ENCODE results near the gene EFHC1.

EFHC1 gene

DNA sequence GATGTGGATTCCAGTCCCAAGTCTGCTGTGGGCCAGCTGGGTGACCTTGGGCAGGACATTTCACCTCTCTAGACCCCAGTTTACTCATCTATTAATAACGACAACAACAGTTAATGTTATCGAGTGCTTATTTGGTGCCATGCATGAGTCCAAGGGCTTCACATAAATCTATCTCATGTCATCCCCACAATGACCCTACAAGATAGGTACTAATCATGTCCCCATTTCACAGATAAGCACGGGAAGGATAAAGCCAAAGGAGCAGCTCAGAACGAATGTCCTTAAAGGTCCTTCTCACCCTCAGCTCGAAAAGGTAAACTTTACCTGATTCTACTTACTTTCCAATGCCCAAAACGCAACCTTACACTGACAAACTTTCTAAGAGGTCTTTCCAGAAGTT lies 121.0 kb downstream of the EFHC1 start:
- no peak for DNase-seq (ENCODE audit: low read depth)
- H3K4me3 ChIP-seq (ENCODE audit: low read depth, low read length) = no peak overlapping the region
- TF ChIP-seq POLR2A (IDR thresholded peaks at IDR 0.05; ENCODE audit: extremely low read depth, insufficient read length) (no peak), MAX (IDR thresholded peaks at IDR 0.05; ENCODE audit: low read depth, low read length) (no peak), MYC (IDR thresholded peaks at IDR 0.05; ENCODE audit: low read depth, low read length) (no peak)
- TF ChIP-seq, protein P1, sequence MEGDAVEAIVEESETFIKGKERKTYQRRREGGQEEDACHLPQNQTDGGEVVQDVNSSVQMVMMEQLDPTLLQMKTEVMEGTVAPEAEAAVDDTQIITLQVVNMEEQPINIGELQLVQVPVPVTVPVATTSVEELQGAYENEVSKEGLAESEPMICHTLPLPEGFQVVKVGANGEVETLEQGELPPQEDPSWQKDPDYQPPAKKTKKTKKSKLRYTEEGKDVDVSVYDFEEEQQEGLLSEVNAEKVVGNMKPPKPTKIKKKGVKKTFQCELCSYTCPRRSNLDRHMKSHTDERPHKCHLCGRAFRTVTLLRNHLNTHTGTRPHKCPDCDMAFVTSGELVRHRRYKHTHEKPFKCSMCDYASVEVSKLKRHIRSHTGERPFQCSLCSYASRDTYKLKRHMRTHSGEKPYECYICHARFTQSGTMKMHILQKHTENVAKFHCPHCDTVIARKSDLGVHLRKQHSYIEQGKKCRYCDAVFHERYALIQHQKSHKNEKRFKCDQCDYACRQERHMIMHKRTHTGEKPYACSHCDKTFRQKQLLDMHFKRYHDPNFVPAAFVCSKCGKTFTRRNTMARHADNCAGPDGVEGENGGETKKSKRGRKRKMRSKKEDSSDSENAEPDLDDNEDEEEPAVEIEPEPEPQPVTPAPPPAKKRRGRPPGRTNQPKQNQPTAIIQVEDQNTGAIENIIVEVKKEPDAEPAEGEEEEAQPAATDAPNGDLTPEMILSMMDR (IDR thresholded peaks at IDR 0.05; ENCODE audit: low read depth, low read length) = no peak

GRCh38 chr6:52543262-52543661 lies 123.1 kb downstream of the EFHC1 start:
- H3K4me3 ChIP-seq (ENCODE audit: low read depth, low read length) = no peak overlapping the region
- TF ChIP-seq POLR2A (IDR thresholded peaks at IDR 0.05; ENCODE audit: extremely low read depth, insufficient read length) = no peak
- TF ChIP-seq, protein P1 (IDR thresholded peaks at IDR 0.05; ENCODE audit: low read depth, low read length) = no peak
- no peak for TF ChIP-seq MAX (IDR thresholded peaks at IDR 0.05; ENCODE audit: low read depth, low read length)
- TF ChIP-seq MYC (IDR thresholded peaks at IDR 0.05; ENCODE audit: low read depth, low read length) = no peak
- DNase-seq (ENCODE audit: low read depth) = no peak

- DNase-seq (ENCODE audit: low read depth) = no peak
- no peak overlapping the region for H3K4me3 ChIP-seq (ENCODE audit: low read depth, low read length)
- TF ChIP-seq POLR2A (IDR thresholded peaks at IDR 0.05; ENCODE audit: extremely low read depth, insufficient read length) = no peak
- no peak for TF ChIP-seq MAX (IDR thresholded peaks at IDR 0.05; ENCODE audit: low read depth, low read length)
- TF ChIP-seq, protein P1 (IDR thresholded peaks at IDR 0.05; ENCODE audit: low read depth, low read length) = no peak
- no peak for TF ChIP-seq MYC (IDR thresholded peaks at IDR 0.05; ENCODE audit: low read depth, low read length)
Observed at GRCh38 chr6:52543729-52544601, 123.8 kb downstream of the EFHC1 start.

DNA sequence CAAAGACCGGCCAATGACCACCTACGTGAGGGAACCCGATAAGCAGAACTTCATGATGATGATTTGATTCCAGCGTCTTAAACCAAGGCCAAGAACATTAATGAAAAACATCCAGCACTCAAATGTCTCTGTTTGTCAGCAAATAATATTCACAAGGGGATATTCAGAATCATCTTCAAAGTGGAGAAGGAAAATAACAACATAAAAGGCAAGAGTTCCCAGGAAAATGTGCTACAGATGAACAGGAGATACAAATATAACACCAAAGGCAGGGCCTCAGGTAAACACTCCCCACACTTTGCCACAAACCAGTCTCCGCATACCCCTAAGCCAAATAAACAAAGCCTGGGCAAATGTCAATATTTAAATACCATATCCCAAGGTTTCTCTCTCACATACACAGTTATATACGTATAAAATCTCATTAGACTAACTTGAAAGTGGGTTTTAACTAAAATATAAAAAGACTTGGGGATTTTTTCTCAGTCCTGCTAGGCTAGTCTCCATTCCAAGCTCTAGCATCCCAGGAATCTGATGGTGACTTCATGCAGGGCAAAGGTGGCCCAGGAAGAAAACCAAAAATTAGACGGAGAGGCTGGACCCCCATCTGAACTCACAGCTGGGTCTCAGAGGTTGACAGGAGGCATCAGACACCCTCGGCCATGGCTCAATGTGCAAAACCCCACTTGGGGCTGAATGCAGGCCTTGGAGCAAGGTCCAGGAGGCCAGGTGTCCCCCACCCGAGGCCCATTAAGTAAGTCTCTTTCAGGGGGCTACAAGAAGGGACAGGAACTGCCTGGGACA lies 124.7 kb downstream of the EFHC1 start:
- H3K4me3 ChIP-seq (ENCODE audit: low read depth, low read length) = no peak overlapping the region
- no peak for DNase-seq (ENCODE audit: low read depth)
- TF ChIP-seq, protein P1 (IDR thresholded peaks at IDR 0.05; ENCODE audit: low read depth, low read length) = no peak
- TF ChIP-seq POLR2A (IDR thresholded peaks at IDR 0.05; ENCODE audit: extremely low read depth, insufficient read length) (no peak), MAX (IDR thresholded peaks at IDR 0.05; ENCODE audit: low read depth, low read length) (no peak), MYC (IDR thresholded peaks at IDR 0.05; ENCODE audit: low read depth, low read length) (no peak)

DNA sequence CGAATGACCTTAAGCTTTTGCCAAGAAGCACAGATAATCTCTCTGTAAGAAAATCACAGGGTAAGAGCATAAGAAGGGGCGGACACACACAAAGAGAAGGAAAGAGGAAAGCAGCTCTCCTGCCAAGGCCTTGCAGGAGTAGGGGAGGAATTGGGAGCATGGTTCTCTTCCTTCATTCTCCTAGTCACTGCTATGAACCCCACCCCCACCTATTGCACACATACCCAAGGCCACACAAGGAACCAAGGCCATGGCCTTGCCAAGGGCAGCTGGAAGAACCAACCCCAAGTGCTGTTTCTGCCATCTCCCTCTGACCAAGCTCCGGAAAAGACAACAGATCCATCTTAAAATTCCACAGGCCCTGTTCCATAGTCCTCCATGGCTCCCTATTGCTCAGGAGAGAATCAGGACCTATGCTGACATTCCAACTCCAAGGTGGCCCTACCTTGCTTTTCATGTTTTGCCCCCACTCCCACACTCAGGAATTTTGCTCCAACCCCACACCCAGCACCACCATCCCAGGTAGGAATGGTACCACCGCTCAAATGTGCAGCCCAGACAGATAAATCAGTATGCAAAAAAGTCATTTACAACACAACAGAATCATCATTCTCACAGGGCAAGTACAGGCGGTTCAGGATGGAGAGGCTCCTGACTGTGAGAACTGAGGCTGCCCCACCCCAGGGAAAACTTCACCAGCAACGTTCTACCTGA lies 125.4 kb downstream of the EFHC1 start:
- H3K4me3 ChIP-seq (ENCODE audit: low read depth, low read length) = no peak overlapping the region
- no peak for DNase-seq (ENCODE audit: low read depth)
- TF ChIP-seq, protein P1 (IDR thresholded peaks at IDR 0.05; ENCODE audit: low read depth, low read length) = no peak
- TF ChIP-seq MYC (IDR thresholded peaks at IDR 0.05; ENCODE audit: low read depth, low read length) = no peak
- no peak for TF ChIP-seq POLR2A (IDR thresholded peaks at IDR 0.05; ENCODE audit: extremely low read depth, insufficient read length)
- TF ChIP-seq MAX (IDR thresholded peaks at IDR 0.05; ENCODE audit: low read depth, low read length) = no peak

Data from NB4 (cell line).